Sigmoid colon (tissue), 4 donors: ENCODE measurements around the gene LSM14B.

Experiments used
- EP300 ChIP-seq, 4 donors: sonication (generic); formaldehyde crosslinking; IDR thresholded peaks; one replicate each; pipeline ENCODE4 v1.6.1; 2017; ENCODE audit warnings: antibody characterized with exemption in 4 of 4
- POLR2A ChIP-seq, 2 donors: fragments of 450-650 bp; IDR thresholded peaks; one replicate each; pipeline ENCODE4 v1.6.1; 2016; ENCODE audit warnings: antibody characterized with exemption in 2 of 2, mild to moderate bottlenecking in 2 of 2, moderate library complexity in 2 of 2
- TF ChIP-seq, protein P1 (sequence below), 4 experiments: fragments of 450-650 bp in 3 of 4; fragments of 200-600 bp in 1 of 4; IDR thresholded peaks; one replicate each; pipeline ENCODE4 v1.5.1; 2016 to 2019; ENCODE audit warnings: antibody characterized with exemption in 4 of 4, mild to moderate bottlenecking in 3 of 4, moderate library complexity in 2 of 4

DNA sequence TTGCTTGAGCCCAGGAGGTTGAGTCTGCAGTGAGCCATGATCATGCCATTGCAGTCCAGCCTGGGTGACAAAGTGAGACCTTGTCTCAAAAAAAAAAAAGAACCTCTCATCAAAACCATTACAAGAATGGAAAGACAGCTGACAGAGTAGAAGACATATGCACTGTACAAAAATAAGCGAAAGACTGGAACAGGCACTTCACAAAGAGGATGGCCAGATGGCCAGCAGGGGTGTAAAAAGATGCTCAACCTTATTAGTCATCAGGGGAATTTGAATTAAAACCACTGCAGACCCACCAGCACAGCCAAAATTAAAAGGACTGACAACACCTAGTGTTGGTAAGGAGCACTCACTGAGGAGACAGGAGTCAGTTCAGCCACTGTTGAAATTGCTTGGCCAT lies 43.1 kb upstream of the LSM14B start:
- TF ChIP-seq POLR2A (IDR thresholded peaks at IDR 0.05) (no peak), EP300 (IDR thresholded peaks at IDR 0.05) (no peak)
- TF ChIP-seq, protein P1, sequence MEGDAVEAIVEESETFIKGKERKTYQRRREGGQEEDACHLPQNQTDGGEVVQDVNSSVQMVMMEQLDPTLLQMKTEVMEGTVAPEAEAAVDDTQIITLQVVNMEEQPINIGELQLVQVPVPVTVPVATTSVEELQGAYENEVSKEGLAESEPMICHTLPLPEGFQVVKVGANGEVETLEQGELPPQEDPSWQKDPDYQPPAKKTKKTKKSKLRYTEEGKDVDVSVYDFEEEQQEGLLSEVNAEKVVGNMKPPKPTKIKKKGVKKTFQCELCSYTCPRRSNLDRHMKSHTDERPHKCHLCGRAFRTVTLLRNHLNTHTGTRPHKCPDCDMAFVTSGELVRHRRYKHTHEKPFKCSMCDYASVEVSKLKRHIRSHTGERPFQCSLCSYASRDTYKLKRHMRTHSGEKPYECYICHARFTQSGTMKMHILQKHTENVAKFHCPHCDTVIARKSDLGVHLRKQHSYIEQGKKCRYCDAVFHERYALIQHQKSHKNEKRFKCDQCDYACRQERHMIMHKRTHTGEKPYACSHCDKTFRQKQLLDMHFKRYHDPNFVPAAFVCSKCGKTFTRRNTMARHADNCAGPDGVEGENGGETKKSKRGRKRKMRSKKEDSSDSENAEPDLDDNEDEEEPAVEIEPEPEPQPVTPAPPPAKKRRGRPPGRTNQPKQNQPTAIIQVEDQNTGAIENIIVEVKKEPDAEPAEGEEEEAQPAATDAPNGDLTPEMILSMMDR (IDR thresholded peaks at IDR 0.05), result no peak
